A673 (cell line): Measurements from ENCODE around the gene CTXND1.

Experiments
- EZH2 ChIP-seq: fragments of 200-600 bp; sonication (generic); IDR thresholded peaks from 2 replicates; pipeline ENCODE4 v1.6.1; 2017; ENCODE audit warnings: borderline replicate concordance, low read depth, mild to moderate bottlenecking, mixed read lengths, antibody characterized with exemption, low read length; ENCODE audit not compliant: poor library complexity, severe bottlenecking
- TF ChIP-seq, protein P1 (sequence below): fragments of 300-800, 200-600 bp; sonication (generic); conservative IDR thresholded peaks from 2 replicates; pipeline ENCODE4 v1.5.1; 2017; ENCODE audit warnings: low read depth, mild to moderate bottlenecking, antibody characterized with exemption, low read length, moderate library complexity, mixed read lengths

DNA sequence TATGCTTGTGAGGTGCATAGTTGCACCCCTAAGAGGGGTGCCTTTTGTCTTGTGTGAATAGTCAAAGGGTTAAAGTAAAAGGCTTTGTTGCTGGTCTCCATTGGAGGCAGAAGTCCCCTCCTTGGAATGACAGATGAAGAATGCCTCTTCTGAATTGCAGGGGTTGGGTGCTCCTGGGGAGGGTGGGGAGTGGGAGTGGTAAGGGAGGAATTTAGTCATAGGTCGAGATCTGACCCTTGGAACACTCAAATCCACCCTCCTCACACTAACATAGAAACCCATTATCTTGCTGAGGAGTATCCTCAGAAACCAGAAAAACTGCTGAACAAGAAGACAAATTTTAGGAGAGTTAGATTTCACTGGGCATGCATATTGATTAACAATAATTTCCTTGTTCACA is 4.7 kb downstream of the CTXND1 start:
- TF ChIP-seq, protein P1, sequence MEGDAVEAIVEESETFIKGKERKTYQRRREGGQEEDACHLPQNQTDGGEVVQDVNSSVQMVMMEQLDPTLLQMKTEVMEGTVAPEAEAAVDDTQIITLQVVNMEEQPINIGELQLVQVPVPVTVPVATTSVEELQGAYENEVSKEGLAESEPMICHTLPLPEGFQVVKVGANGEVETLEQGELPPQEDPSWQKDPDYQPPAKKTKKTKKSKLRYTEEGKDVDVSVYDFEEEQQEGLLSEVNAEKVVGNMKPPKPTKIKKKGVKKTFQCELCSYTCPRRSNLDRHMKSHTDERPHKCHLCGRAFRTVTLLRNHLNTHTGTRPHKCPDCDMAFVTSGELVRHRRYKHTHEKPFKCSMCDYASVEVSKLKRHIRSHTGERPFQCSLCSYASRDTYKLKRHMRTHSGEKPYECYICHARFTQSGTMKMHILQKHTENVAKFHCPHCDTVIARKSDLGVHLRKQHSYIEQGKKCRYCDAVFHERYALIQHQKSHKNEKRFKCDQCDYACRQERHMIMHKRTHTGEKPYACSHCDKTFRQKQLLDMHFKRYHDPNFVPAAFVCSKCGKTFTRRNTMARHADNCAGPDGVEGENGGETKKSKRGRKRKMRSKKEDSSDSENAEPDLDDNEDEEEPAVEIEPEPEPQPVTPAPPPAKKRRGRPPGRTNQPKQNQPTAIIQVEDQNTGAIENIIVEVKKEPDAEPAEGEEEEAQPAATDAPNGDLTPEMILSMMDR: no peak
- TF ChIP-seq EZH2: no peak
